Endothelial cell of umbilical vein (primary cell): Measurements from ENCODE around the gene MDH1. TPM values are rescaled to one million over a fixed set of nuclear protein-coding genes. Genes with fewer than 3 reads are reported as not detected.

Source experiments
- BruUV-seq: library from RNA; stranded (reverse); fragments of 400-500 nt; replicated peaks from 2 replicates; lab custom pipeline; 2021; lab: Mats Ljungman, UMichigan
- CTCF ChIA-PET: fragments of 300-600, 350-600 bp; sonication (Branson Sonifier 250); formaldehyde crosslinking; loops from one replicate; lab custom pipeline; 2021; ENCODE audit warnings: antibody characterized with exemption, inconsistent platforms; lab: Charles Lee
- POLR2A ChIA-PET: fragments of 300-600, 350-600 bp; sonication (Branson Sonifier 250); formaldehyde crosslinking; loops from one replicate; lab custom pipeline; 2021; ENCODE audit warnings: antibody characterized with exemption, inconsistent platforms; lab: Charles Lee
- DNase-seq: peaks from one replicate; pipeline ENCODE4 v3.0.0-alpha.2; 2011; ENCODE audit warnings: low read depth, low spot score
- FAIRE-seq: peaks from 2 replicates; lab custom pipeline; 2011; peaks lifted over from hg19 to GRCh38; lab: Jason Lieb, UNC
- H2AFZ ChIP-seq: 2 replicates; pipeline ENCODE4 v1.6.0; 2012; ENCODE audit warnings: low read depth, low read length, control low read depth, inconsistent platforms
- H3K27ac ChIP-seq: 2 replicates; pipeline ENCODE4 v1.5.1; 2011; ENCODE audit warnings: low read depth, mild to moderate bottlenecking, control low read depth, low read length, moderate library complexity; ENCODE audit not compliant: insufficient read depth
- H3K27me3 ChIP-seq, 2 experiments: 2 replicates each; pipeline versions ENCODE4 v1.6.0 to v1.6.1; 2011; ENCODE audit warnings: low read length in 2 of 2, mixed read lengths in 1 of 2; ENCODE audit not compliant: control insufficient read depth in 2 of 2, insufficient read depth in 2 of 2
- H3K36me3 ChIP-seq, 2 experiments: 2 replicates in 1 of 2; 3 replicates in 1 of 2; pipeline ENCODE4 v1.5.1; 2011; ENCODE audit warnings: low read length in 2 of 2, mild to moderate bottlenecking in 1 of 2, moderate library complexity in 1 of 2; ENCODE audit not compliant: control insufficient read depth in 2 of 2, insufficient read depth in 2 of 2; ENCODE audit errors: extremely low read depth in 1 of 2
- H3K4me1 ChIP-seq: 3 replicates; pipeline ENCODE4 v1.5.1; 2011; ENCODE audit warnings: mild to moderate bottlenecking, low read length; ENCODE audit not compliant: control insufficient read depth, insufficient read depth; ENCODE audit errors: extremely low read depth
- H3K4me2 ChIP-seq: 2 replicates; pipeline ENCODE4 v1.6.1; 2011; ENCODE audit warnings: low read length, control low read depth, mixed read lengths; ENCODE audit not compliant: insufficient read depth
- H3K4me3 ChIP-seq, 3 experiments: fragments of 200-600 bp in 1 of 3; sonication (generic), shearing (Covaris generic) in 1 of 3; replicated peaks in 1 of 3; 2 replicates each; pipeline ENCODE4 v1.5.1; 2011 to 2016; ENCODE audit warnings: control low read depth in 3 of 3, low read length in 3 of 3, mild to moderate bottlenecking in 2 of 3, inconsistent platforms in 1 of 3, low read depth in 1 of 3, moderate library complexity in 1 of 3; ENCODE audit not compliant: insufficient read depth in 1 of 3
- H3K79me2 ChIP-seq: 2 replicates; pipeline ENCODE4 v1.6.0; 2012; ENCODE audit warnings: low read length, inconsistent platforms; ENCODE audit not compliant: control insufficient read depth, insufficient read depth
- H3K9ac ChIP-seq: replicated peaks from 2 replicates; pipeline ENCODE3; 2011; ENCODE audit warnings: low read length, control low read depth; ENCODE audit not compliant: insufficient read depth; ENCODE audit errors: extremely low read depth
- H3K9me1 ChIP-seq: replicated peaks from 3 replicates; pipeline ENCODE4 v1.6.0; 2011; ENCODE audit warnings: mild to moderate bottlenecking, low read length; ENCODE audit not compliant: control insufficient read depth, insufficient read depth; ENCODE audit errors: extremely low read depth
- H3K9me3 ChIP-seq: replicated peaks from 2 replicates; pipeline ENCODE4 v1.5.1; 2012; ENCODE audit warnings: low read length, inconsistent platforms; ENCODE audit not compliant: control insufficient read depth, insufficient read depth
- H4K20me1 ChIP-seq: replicated peaks from 2 replicates; pipeline ENCODE3; 2011; ENCODE audit warnings: mild to moderate bottlenecking, low read length; ENCODE audit not compliant: control insufficient read depth, insufficient read depth; ENCODE audit errors: extremely low read depth
- EZH2 ChIP-seq: IDR thresholded peaks from 2 replicates; pipeline ENCODE4 v1.6.1; 2012; ENCODE audit warnings: borderline replicate concordance, low read depth, mild to moderate bottlenecking, moderate library complexity, low read length, inconsistent platforms; ENCODE audit not compliant: severe bottlenecking
- FOS ChIP-seq: IDR thresholded peaks from 2 replicates; pipeline ENCODE4 v1.6.1; 2011; ENCODE audit warnings: mild to moderate bottlenecking, low read length, moderate library complexity, borderline replicate concordance; ENCODE audit not compliant: insufficient read depth
- GATA2 ChIP-seq: IDR thresholded peaks from 2 replicates; pipeline ENCODE4 v1.7.0; 2011; ENCODE audit warnings: low read depth, mild to moderate bottlenecking, moderate library complexity, mixed read lengths, low read length; ENCODE audit not compliant: insufficient read length, insufficient read depth
- MYC ChIP-seq: IDR thresholded peaks from one replicate; pipeline ENCODE4 v1.6.1; 2011; ENCODE audit warnings: mild to moderate bottlenecking, low read depth, low read length
- POLR2A ChIP-seq: IDR thresholded peaks from 2 replicates; pipeline ENCODE4 v1.6.1; 2012; ENCODE audit warnings: low read depth, mild to moderate bottlenecking, control low read depth, low read length
- POLR2AphosphoS5 ChIP-seq: IDR thresholded peaks from 2 replicates; pipeline ENCODE4 v1.6.1; 2012; ENCODE audit warnings: low read depth, mild to moderate bottlenecking, control low read depth, low read length, moderate library complexity; ENCODE audit not compliant: insufficient read depth
- dilution Hi-C: fragments of 300-500 bp; cut with MboI; formaldehyde crosslinking; loops from one replicate; pipeline ENCODE4 v1.15.0; 2019; ENCODE audit warnings: low sequenced_read_pairs; ENCODE audit not compliant: extremely low pct_ligation_motif_present
- intact Hi-C: fragments of 100-400 bp; cut with micrococcal nuclease; formaldehyde crosslinking; loops from one replicate; pipeline ENCODE4 v1.10.0; 2022
- polyA plus RNA-seq, 4 experiments: library from polyadenylated mRNA; depleted of rRNA in 3 of 4; stranded (reverse) in 3 of 4; unstranded in 1 of 4; fragments of >200 nt; gene quantifications; 2 replicates each; pipeline versions ENCODE4 v1.2.1 to v1.2.3, GENCODE V29; 2011 to 2012; ENCODE audit warnings: missing spikeins in 1 of 4
- total RNA-seq: library from RNA; stranded (reverse); gene quantifications from 2 replicates; pipeline ENCODE4 v1.2.3, GENCODE V29; 2021
- TF ChIP-seq, protein P1 (sequence below), 2 donors: IDR thresholded peaks; 1 replicate in 1 of 2; 2 replicates in 1 of 2; pipeline ENCODE4 v1.5.1; 2011; ENCODE audit warnings: low read length in 2 of 2, mild to moderate bottlenecking in 2 of 2, moderate library complexity in 2 of 2, control low read depth in 1 of 2, inconsistent platforms in 1 of 2, low read depth in 1 of 2; ENCODE audit not compliant: insufficient read depth in 1 of 2; ENCODE audit errors: extremely low read depth in 1 of 2
- TF ChIP-seq, protein P2 (sequence below): IDR thresholded peaks from 2 replicates; pipeline ENCODE4 v1.6.1; 2011; ENCODE audit not compliant: insufficient read depth, insufficient read length

The MDH1 gene
- total and polyA plus RNA-seq, 2 donors (not counting 3 experiments of a cell fraction or from before 2014, with no cell fraction given): 107 to 121 TPM

DNA sequence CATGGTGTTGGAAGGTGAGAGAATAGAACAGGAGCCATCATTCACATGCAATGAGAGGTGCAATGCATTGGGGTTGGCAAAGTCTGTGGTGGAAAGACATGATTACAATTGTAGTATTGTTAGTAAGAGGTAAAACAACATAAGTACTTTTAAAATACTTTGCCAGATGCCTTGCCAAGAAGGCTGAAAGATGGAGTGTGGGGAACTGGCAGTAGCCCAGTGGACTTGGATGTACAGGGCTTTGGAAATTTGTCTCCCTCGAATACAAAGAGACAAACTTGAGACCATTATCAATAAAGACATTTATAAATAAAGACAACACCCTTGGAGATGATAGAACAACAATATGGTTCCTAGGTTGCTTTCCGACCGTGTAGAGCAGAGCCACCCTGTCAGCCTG is 62.0 kb downstream of the MDH1 start:
- POLR2A ChIA-PET: no interaction called here
- dilution Hi-C loops: no loop called here

More for the DNA sequence above, 62.0 kb downstream of the MDH1 start:
- no peak overlapping the region for H3K9ac ChIP-seq
- H3K27ac ChIP-seq: no peak overlapping the region
- no peaks in the 10 kb centered on the region for H3K9me3 ChIP-seq
- H3K4me3 ChIP-seq: no peak overlapping the region
- FAIRE-seq (no peak), DNase-seq (no peak)
- no peaks in the 10 kb centered on the region for H3K4me1 ChIP-seq
- H2AFZ ChIP-seq: no peak overlapping the region
- no TSS peak for BruUV-seq
- no peak for TF ChIP-seq POLR2AphosphoS5
- no peak for TF ChIP-seq GATA2
- no peak for TF ChIP-seq MYC
- no peak for TF ChIP-seq FOS
- TF ChIP-seq, protein P1, sequence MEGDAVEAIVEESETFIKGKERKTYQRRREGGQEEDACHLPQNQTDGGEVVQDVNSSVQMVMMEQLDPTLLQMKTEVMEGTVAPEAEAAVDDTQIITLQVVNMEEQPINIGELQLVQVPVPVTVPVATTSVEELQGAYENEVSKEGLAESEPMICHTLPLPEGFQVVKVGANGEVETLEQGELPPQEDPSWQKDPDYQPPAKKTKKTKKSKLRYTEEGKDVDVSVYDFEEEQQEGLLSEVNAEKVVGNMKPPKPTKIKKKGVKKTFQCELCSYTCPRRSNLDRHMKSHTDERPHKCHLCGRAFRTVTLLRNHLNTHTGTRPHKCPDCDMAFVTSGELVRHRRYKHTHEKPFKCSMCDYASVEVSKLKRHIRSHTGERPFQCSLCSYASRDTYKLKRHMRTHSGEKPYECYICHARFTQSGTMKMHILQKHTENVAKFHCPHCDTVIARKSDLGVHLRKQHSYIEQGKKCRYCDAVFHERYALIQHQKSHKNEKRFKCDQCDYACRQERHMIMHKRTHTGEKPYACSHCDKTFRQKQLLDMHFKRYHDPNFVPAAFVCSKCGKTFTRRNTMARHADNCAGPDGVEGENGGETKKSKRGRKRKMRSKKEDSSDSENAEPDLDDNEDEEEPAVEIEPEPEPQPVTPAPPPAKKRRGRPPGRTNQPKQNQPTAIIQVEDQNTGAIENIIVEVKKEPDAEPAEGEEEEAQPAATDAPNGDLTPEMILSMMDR (IDR thresholded peaks at IDR 0.05; ENCODE audit: extremely low read depth in 1 of 2, insufficient read depth in 1 of 2, low read depth in 1 of 2, low read length in 2 of 2): no peak
- no peak for TF ChIP-seq EZH2
- TF ChIP-seq POLR2A: no peak
- TF ChIP-seq, protein P2, sequence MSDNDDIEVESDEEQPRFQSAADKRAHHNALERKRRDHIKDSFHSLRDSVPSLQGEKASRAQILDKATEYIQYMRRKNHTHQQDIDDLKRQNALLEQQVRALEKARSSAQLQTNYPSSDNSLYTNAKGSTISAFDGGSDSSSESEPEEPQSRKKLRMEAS: no peak
- no peaks in the 10 kb centered on the region for H3K79me2 ChIP-seq
- intact Hi-C loops: no loop called here
- H3K9me1 ChIP-seq: no peaks in the 10 kb centered on the region
- peaks cover 6 to 8% of the 10 kb centered on the region in 2 experiments for H3K27me3 ChIP-seq
- H3K4me2 ChIP-seq: no peak overlapping the region
- no peaks in the 10 kb centered on the region for H4K20me1 ChIP-seq
- H3K36me3 ChIP-seq: no peaks in the 10 kb centered on the region
- CTCF ChIA-PET: no interaction called here
